Endothelial cell of umbilical vein (primary cell): ENCODE data around the gene CNOT6. TPM values are rescaled to one million over a fixed set of nuclear protein-coding genes. Genes with fewer than 3 reads are reported as not detected.

Experiments
- BruUV-seq: library from RNA; stranded (reverse); fragments of 400-500 nt; replicated peaks from 2 replicates; lab custom pipeline; 2021; lab: Mats Ljungman, UMichigan
- CTCF ChIA-PET: fragments of 300-600, 350-600 bp; sonication (Branson Sonifier 250); formaldehyde crosslinking; loops from one replicate; lab custom pipeline; 2021; ENCODE audit warnings: antibody characterized with exemption, inconsistent platforms; lab: Charles Lee
- POLR2A ChIA-PET: fragments of 300-600, 350-600 bp; sonication (Branson Sonifier 250); formaldehyde crosslinking; loops from one replicate; lab custom pipeline; 2021; ENCODE audit warnings: antibody characterized with exemption, inconsistent platforms; lab: Charles Lee
- DNase-seq: peaks from one replicate; pipeline ENCODE4 v3.0.0-alpha.2; 2011; ENCODE audit warnings: low read depth, low spot score
- FAIRE-seq: peaks from 2 replicates; lab custom pipeline; 2011; peaks lifted over from hg19 to GRCh38; lab: Jason Lieb, UNC
- H2AFZ ChIP-seq: 2 replicates; pipeline ENCODE4 v1.6.0; 2012; ENCODE audit warnings: low read depth, low read length, control low read depth, inconsistent platforms
- H3K27ac ChIP-seq: 2 replicates; pipeline ENCODE4 v1.5.1; 2011; ENCODE audit warnings: low read depth, mild to moderate bottlenecking, control low read depth, low read length, moderate library complexity; ENCODE audit not compliant: insufficient read depth
- H3K27me3 ChIP-seq, 2 experiments: 2 replicates each; pipeline versions ENCODE4 v1.6.0 to v1.6.1; 2011; ENCODE audit warnings: low read length in 2 of 2, mixed read lengths in 1 of 2; ENCODE audit not compliant: control insufficient read depth in 2 of 2, insufficient read depth in 2 of 2
- H3K36me3 ChIP-seq, 2 experiments: 2 replicates in 1 of 2; 3 replicates in 1 of 2; pipeline ENCODE4 v1.5.1; 2011; ENCODE audit warnings: low read length in 2 of 2, mild to moderate bottlenecking in 1 of 2, moderate library complexity in 1 of 2; ENCODE audit not compliant: control insufficient read depth in 2 of 2, insufficient read depth in 2 of 2; ENCODE audit errors: extremely low read depth in 1 of 2
- H3K4me1 ChIP-seq: 3 replicates; pipeline ENCODE4 v1.5.1; 2011; ENCODE audit warnings: mild to moderate bottlenecking, low read length; ENCODE audit not compliant: control insufficient read depth, insufficient read depth; ENCODE audit errors: extremely low read depth
- H3K4me2 ChIP-seq: 2 replicates; pipeline ENCODE4 v1.6.1; 2011; ENCODE audit warnings: low read length, control low read depth, mixed read lengths; ENCODE audit not compliant: insufficient read depth
- H3K4me3 ChIP-seq, 3 experiments: fragments of 200-600 bp in 1 of 3; sonication (generic), shearing (Covaris generic) in 1 of 3; replicated peaks in 1 of 3; 2 replicates each; pipeline ENCODE4 v1.5.1; 2011 to 2016; ENCODE audit warnings: control low read depth in 3 of 3, low read length in 3 of 3, mild to moderate bottlenecking in 2 of 3, inconsistent platforms in 1 of 3, low read depth in 1 of 3, moderate library complexity in 1 of 3; ENCODE audit not compliant: insufficient read depth in 1 of 3
- H3K79me2 ChIP-seq: 2 replicates; pipeline ENCODE4 v1.6.0; 2012; ENCODE audit warnings: low read length, inconsistent platforms; ENCODE audit not compliant: control insufficient read depth, insufficient read depth
- H3K9ac ChIP-seq: replicated peaks from 2 replicates; pipeline ENCODE3; 2011; ENCODE audit warnings: low read length, control low read depth; ENCODE audit not compliant: insufficient read depth; ENCODE audit errors: extremely low read depth
- H3K9me1 ChIP-seq: replicated peaks from 3 replicates; pipeline ENCODE4 v1.6.0; 2011; ENCODE audit warnings: mild to moderate bottlenecking, low read length; ENCODE audit not compliant: control insufficient read depth, insufficient read depth; ENCODE audit errors: extremely low read depth
- H3K9me3 ChIP-seq: replicated peaks from 2 replicates; pipeline ENCODE4 v1.5.1; 2012; ENCODE audit warnings: low read length, inconsistent platforms; ENCODE audit not compliant: control insufficient read depth, insufficient read depth
- H4K20me1 ChIP-seq: replicated peaks from 2 replicates; pipeline ENCODE3; 2011; ENCODE audit warnings: mild to moderate bottlenecking, low read length; ENCODE audit not compliant: control insufficient read depth, insufficient read depth; ENCODE audit errors: extremely low read depth
- EZH2 ChIP-seq: IDR thresholded peaks from 2 replicates; pipeline ENCODE4 v1.6.1; 2012; ENCODE audit warnings: borderline replicate concordance, low read depth, mild to moderate bottlenecking, moderate library complexity, low read length, inconsistent platforms; ENCODE audit not compliant: severe bottlenecking
- FOS ChIP-seq: IDR thresholded peaks from 2 replicates; pipeline ENCODE4 v1.6.1; 2011; ENCODE audit warnings: mild to moderate bottlenecking, low read length, moderate library complexity, borderline replicate concordance; ENCODE audit not compliant: insufficient read depth
- GATA2 ChIP-seq: IDR thresholded peaks from 2 replicates; pipeline ENCODE4 v1.7.0; 2011; ENCODE audit warnings: low read depth, mild to moderate bottlenecking, moderate library complexity, mixed read lengths, low read length; ENCODE audit not compliant: insufficient read length, insufficient read depth
- JUN ChIP-seq: IDR thresholded peaks from 2 replicates; pipeline ENCODE4 v1.6.1; 2011; ENCODE audit warnings: borderline replicate concordance, low read depth; ENCODE audit not compliant: insufficient read length, insufficient read depth
- MYC ChIP-seq: IDR thresholded peaks from one replicate; pipeline ENCODE4 v1.6.1; 2011; ENCODE audit warnings: mild to moderate bottlenecking, low read depth, low read length
- POLR2A ChIP-seq: IDR thresholded peaks from 2 replicates; pipeline ENCODE4 v1.6.1; 2012; ENCODE audit warnings: low read depth, mild to moderate bottlenecking, control low read depth, low read length
- POLR2AphosphoS5 ChIP-seq: IDR thresholded peaks from 2 replicates; pipeline ENCODE4 v1.6.1; 2012; ENCODE audit warnings: low read depth, mild to moderate bottlenecking, control low read depth, low read length, moderate library complexity; ENCODE audit not compliant: insufficient read depth
- dilution Hi-C: fragments of 300-500 bp; cut with MboI; formaldehyde crosslinking; loops from one replicate; pipeline ENCODE4 v1.15.0; 2019; ENCODE audit warnings: low sequenced_read_pairs; ENCODE audit not compliant: extremely low pct_ligation_motif_present
- intact Hi-C: fragments of 100-400 bp; cut with micrococcal nuclease; formaldehyde crosslinking; loops from one replicate; pipeline ENCODE4 v1.10.0; 2022
- polyA plus RNA-seq, 4 experiments: library from polyadenylated mRNA; depleted of rRNA in 3 of 4; stranded (reverse) in 3 of 4; unstranded in 1 of 4; fragments of >200 nt; gene quantifications; 2 replicates each; pipeline versions ENCODE4 v1.2.1 to v1.2.3, GENCODE V29; 2011 to 2012; ENCODE audit warnings: missing spikeins in 1 of 4
- total RNA-seq: library from RNA; stranded (reverse); gene quantifications from 2 replicates; pipeline ENCODE4 v1.2.3, GENCODE V29; 2021
- TF ChIP-seq, protein P1 (sequence below): IDR thresholded peaks from 2 replicates; pipeline ENCODE4 v1.6.1; 2011; ENCODE audit not compliant: insufficient read depth, insufficient read length
- TF ChIP-seq, protein P2 (sequence below), 2 donors: IDR thresholded peaks; 1 replicate in 1 of 2; 2 replicates in 1 of 2; pipeline ENCODE4 v1.5.1; 2011; ENCODE audit warnings: low read length in 2 of 2, mild to moderate bottlenecking in 2 of 2, moderate library complexity in 2 of 2, control low read depth in 1 of 2, inconsistent platforms in 1 of 2, low read depth in 1 of 2; ENCODE audit not compliant: insufficient read depth in 1 of 2; ENCODE audit errors: extremely low read depth in 1 of 2

The CNOT6 gene
- total and polyA plus RNA-seq, 2 donors (not counting 3 experiments of a cell fraction or from before 2014, with no cell fraction given): 9.2 to 33.8 TPM

DNA sequence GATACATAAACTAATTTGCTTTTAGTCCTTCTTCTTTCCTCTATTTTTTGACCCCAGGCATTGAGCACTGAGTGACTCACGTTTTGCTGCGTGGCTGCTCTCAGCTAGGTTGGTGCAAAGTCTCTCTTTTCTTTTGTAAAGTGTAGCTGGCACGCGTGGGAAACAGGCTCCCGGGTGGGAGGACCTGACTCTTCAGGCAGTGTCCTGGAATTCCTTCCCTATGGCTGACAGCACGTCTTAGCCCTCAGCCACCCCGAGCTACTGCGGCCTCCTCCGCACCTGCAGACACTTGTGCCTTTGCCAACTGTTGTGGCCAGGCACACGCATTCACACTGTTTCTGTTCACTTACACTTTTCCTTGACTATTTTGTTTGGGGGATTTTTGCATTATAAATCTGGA lies 98.0 kb downstream of the CNOT6 start:
- Histone ChIP-seq H3K4me3 (no peak overlapping the region), H3K9ac (no peak overlapping the region), H3K27ac (no peak overlapping the region), H3K36me3 (no peaks in the 10 kb centered on the region), H3K79me2 (no peaks in the 10 kb centered on the region), H3K4me2 (no peak overlapping the region), H2AFZ (no peak overlapping the region), H3K9me1 (no peaks in the 10 kb centered on the region), H3K9me3 (no peaks in the 10 kb centered on the region), H3K4me1 (no peaks in the 10 kb centered on the region), H4K20me1 (no peaks in the 10 kb centered on the region), H3K27me3 (peaks cover 21 to 35% of the 10 kb centered on the region in 2 experiments)
- dilution Hi-C loops: no loop called here
- no peak for DNase-seq
- intact Hi-C loops: no loop called here
- POLR2A ChIA-PET: interaction anchor here (0.6 kb wide), 1 partner anchor 905 kb away, joined by 3 read pairs; no protein-coding TSS in a partner anchor
- CTCF ChIA-PET: interaction anchor here (1.3 kb wide), 1 partner anchor 14 kb away, joined by 3 read pairs; no protein-coding TSS in a partner anchor
- no TSS peak for BruUV-seq
- TF ChIP-seq MYC: no peak
- no peak for TF ChIP-seq JUN
- no peak for TF ChIP-seq GATA2
- TF ChIP-seq, protein P1, sequence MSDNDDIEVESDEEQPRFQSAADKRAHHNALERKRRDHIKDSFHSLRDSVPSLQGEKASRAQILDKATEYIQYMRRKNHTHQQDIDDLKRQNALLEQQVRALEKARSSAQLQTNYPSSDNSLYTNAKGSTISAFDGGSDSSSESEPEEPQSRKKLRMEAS: no peak
- TF ChIP-seq EZH2: no peak
- TF ChIP-seq POLR2AphosphoS5: no peak
- TF ChIP-seq POLR2A: no peak
- no peak for TF ChIP-seq FOS
- TF ChIP-seq, protein P2, sequence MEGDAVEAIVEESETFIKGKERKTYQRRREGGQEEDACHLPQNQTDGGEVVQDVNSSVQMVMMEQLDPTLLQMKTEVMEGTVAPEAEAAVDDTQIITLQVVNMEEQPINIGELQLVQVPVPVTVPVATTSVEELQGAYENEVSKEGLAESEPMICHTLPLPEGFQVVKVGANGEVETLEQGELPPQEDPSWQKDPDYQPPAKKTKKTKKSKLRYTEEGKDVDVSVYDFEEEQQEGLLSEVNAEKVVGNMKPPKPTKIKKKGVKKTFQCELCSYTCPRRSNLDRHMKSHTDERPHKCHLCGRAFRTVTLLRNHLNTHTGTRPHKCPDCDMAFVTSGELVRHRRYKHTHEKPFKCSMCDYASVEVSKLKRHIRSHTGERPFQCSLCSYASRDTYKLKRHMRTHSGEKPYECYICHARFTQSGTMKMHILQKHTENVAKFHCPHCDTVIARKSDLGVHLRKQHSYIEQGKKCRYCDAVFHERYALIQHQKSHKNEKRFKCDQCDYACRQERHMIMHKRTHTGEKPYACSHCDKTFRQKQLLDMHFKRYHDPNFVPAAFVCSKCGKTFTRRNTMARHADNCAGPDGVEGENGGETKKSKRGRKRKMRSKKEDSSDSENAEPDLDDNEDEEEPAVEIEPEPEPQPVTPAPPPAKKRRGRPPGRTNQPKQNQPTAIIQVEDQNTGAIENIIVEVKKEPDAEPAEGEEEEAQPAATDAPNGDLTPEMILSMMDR (IDR thresholded peaks at IDR 0.05; ENCODE audit: extremely low read depth in 1 of 2, insufficient read depth in 1 of 2, low read depth in 1 of 2, low read length in 2 of 2): no peak
- FAIRE-seq: no peak
